ENCODE results near the gene GPS2. TPM values are rescaled to one million over a fixed set of nuclear protein-coding genes. Genes with fewer than 3 reads are reported as not detected.

Gene GPS2, protein sequence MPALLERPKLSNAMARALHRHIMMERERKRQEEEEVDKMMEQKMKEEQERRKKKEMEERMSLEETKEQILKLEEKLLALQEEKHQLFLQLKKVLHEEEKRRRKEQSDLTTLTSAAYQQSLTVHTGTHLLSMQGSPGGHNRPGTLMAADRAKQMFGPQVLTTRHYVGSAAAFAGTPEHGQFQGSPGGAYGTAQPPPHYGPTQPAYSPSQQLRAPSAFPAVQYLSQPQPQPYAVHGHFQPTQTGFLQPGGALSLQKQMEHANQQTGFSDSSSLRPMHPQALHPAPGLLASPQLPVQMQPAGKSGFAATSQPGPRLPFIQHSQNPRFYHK
- total RNA-seq, result 52.3 and 59.0 TPM in 2 replicates

DNA sequence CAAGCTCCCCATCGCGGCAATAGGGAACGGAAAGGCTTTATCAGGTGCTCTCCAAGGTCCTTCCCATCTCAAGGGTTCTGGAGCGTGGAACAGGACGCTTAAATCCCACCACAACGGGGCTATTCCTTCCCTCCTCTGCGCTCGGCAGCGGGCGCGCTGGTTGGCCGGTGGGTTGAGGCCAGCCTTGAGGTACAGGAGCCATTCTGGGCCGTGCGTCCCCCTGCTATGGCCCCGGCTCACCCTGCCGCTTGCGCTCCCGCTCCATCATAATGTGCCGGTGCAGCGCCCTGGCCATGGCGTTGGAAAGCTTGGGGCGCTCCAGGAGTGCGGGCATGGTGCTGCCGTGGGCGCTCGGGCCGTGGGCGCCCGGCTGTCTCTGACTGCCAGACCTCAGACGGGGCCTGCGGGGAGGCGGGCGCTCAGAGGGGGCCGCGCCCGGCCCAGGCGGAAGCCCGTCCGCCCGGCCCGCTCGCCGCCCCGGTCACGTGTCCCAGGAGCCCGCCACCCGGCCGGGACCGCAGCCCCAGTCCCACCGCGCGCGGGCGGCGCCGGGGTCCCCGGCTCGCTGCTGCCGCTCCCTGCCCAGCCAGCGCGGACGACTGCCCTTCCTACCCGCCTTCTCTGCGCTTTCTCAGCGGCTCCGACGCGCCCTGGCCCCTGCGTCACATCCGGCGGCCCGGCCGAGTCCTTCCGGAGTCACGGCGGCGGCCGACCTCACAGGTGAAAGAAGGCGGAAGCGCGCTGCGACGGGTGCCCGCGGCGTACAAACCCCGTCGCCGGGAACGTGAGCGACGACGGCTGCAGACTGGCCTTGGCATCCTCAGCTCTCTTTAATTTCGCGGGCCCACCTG is at the start of gene GPS2:
TSS of gene GPS2 (minus strand) at position 642 of the 851 bp plus-strand sequence. CDS start at position 334, 308 bp downstream.
- peaks cover 58% of the 10 kb centered on the region for H3K36me3 Mint-ChIP-seq (ENCODE audit: low read depth)
- peaks cover 41% of the 10 kb centered on the region for H3K4me1 Mint-ChIP-seq (ENCODE audit: low read depth)

DNA sequence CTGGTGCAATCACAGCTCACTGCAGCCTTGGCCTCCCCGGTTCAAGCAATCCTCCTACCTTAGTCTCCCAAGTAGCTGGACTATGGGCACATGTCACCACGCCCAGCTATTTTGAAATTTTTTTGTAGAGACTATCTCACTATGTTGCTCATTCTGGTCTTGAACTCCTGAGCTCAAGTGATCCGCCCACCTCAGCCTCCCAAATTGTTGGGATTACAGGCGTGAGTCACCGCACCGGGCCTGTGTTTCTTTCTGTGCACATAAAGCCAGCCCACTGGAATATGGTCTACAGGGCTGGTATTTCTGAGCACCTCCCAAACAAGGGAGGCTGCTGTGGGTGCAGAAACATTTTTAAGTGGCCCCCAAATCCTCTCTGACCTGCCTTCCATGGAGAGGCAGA is 48.2 kb upstream of the GPS2 start:
- H3K27me3 Mint-ChIP-seq (ENCODE audit: insufficient read depth), result peaks cover 3% of the 10 kb centered on the region
- H3K4me1 Mint-ChIP-seq (ENCODE audit: low read depth), result no peaks in the 10 kb centered on the region
- H3K27ac Mint-ChIP-seq, result no peak overlapping the region
- no peaks in the 10 kb centered on the region for H3K36me3 Mint-ChIP-seq (ENCODE audit: low read depth)
- no peak overlapping the region for H3K4me3 Mint-ChIP-seq
- H3K9me3 Mint-ChIP-seq, result no peaks in the 10 kb centered on the region
- intact Hi-C loops (cut with micrococcal nuclease), result no loop called here
- no peak for DNase-seq (ENCODE audit: low spot score)

More for the DNA sequence above, at the start of gene GPS2:
- intact Hi-C loops (cut with micrococcal nuclease), result loop anchor here (1.0 kb wide), 2 partner anchors 8 to 14 kb away; partner anchors contain the start of genes EIF5A and NEURL4
- H3K9me3 Mint-ChIP-seq, result no peaks in the 10 kb centered on the region
- peak within 1 kb of the TSS; percentile 88 for H3K27ac Mint-ChIP-seq
- peak; percentile 91 for DNase-seq (ENCODE audit: low spot score)
- peak within 1 kb of the TSS; percentile 90 for H3K4me3 Mint-ChIP-seq
- no peaks in the 10 kb centered on the region for H3K27me3 Mint-ChIP-seq (ENCODE audit: insufficient read depth)

GRCh38 chr17:7361906-7362305 is 46.7 kb upstream of the GPS2 start:
- Mint-ChIP-seq H3K4me3 (no peak overlapping the region), H3K9me3 (no peaks in the 10 kb centered on the region), H3K27me3 (ENCODE audit: insufficient read depth) (peaks cover 3% of the 10 kb centered on the region), H3K27ac (no peak overlapping the region), H3K4me1 (ENCODE audit: low read depth) (no peaks in the 10 kb centered on the region), H3K36me3 (ENCODE audit: low read depth) (no peaks in the 10 kb centered on the region)
- intact Hi-C loops (cut with micrococcal nuclease), result no loop called here
- DNase-seq (ENCODE audit: low spot score), result no peak

DNA sequence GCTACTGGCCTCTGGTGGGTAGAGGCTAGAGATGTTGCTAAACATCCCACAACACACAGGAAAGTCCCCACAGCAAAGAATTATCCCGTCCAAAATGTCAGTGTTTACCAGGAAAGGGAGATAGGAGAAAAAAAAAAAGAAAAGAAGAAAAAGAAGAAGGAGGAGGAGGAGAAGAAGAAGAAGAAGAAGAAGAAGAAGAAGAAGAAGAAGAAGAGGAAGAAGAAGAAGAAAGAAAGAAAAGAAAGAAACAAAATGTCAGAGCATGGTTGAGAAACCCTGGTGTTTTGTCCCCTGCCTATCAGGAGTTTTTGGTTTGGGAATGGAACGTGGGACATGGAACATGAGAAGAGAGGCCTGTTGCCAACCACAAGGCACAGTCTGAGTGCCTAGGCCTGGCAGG is 42.2 kb upstream of the GPS2 start:
- H3K4me3 Mint-ChIP-seq, result no peak overlapping the region
- H3K9me3 Mint-ChIP-seq, result no peaks in the 10 kb centered on the region
- no peak overlapping the region for H3K27ac Mint-ChIP-seq
- no peak for DNase-seq (ENCODE audit: low spot score)
- peaks cover 4% of the 10 kb centered on the region for H3K36me3 Mint-ChIP-seq (ENCODE audit: low read depth)
- intact Hi-C loops (cut with micrococcal nuclease), result loop anchor here (5.0 kb wide), 1 partner anchor 145 kb away; no protein-coding TSS in a partner anchor
- H3K4me1 Mint-ChIP-seq (ENCODE audit: low read depth), result peaks cover 27% of the 10 kb centered on the region
- H3K27me3 Mint-ChIP-seq (ENCODE audit: insufficient read depth), result peaks cover 3% of the 10 kb centered on the region

- no peak overlapping the region for H3K27ac Mint-ChIP-seq
Measured at GRCh38 chr17:7356756-7357155, 41.6 kb upstream of the GPS2 start.

GRCh38 chr17:7356072-7356549 is 41.0 kb upstream of the GPS2 start:
- peaks cover 29% of the 10 kb centered on the region for H3K4me1 Mint-ChIP-seq (ENCODE audit: low read depth)
- H3K27me3 Mint-ChIP-seq (ENCODE audit: insufficient read depth), result no peaks in the 10 kb centered on the region
- peaks cover 8% of the 10 kb centered on the region for H3K36me3 Mint-ChIP-seq (ENCODE audit: low read depth)
- no peaks in the 10 kb centered on the region for H3K9me3 Mint-ChIP-seq
- no peak overlapping the region for H3K4me3 Mint-ChIP-seq
- intact Hi-C loops (cut with micrococcal nuclease), result loop anchor here (1.0 to 5.0 kb wide), 4 partner anchors 48 to 205 kb away; partner anchors contain the start of genes SENP3 and TMEM256
- no peak overlapping the region for H3K27ac Mint-ChIP-seq
- DNase-seq (ENCODE audit: low spot score), result peak; percentile 82

More at GRCh38 chr17:7356756-7357155, 41.6 kb upstream of the GPS2 start:
- Mint-ChIP-seq H3K36me3 (ENCODE audit: low read depth) (peaks cover 5% of the 10 kb centered on the region), H3K9me3 (no peaks in the 10 kb centered on the region), H3K4me3 (no peak overlapping the region), H3K27me3 (ENCODE audit: insufficient read depth) (peaks cover under 1% of the 10 kb centered on the region), H3K4me1 (ENCODE audit: low read depth) (peaks cover 29% of the 10 kb centered on the region)
- DNase-seq (ENCODE audit: low spot score), result no peak
- intact Hi-C loops (cut with micrococcal nuclease), result loop anchor here (1.0 to 5.0 kb wide), 4 partner anchors 48 to 205 kb away; partner anchors contain the start of genes SENP3 and TMEM256

DNA sequence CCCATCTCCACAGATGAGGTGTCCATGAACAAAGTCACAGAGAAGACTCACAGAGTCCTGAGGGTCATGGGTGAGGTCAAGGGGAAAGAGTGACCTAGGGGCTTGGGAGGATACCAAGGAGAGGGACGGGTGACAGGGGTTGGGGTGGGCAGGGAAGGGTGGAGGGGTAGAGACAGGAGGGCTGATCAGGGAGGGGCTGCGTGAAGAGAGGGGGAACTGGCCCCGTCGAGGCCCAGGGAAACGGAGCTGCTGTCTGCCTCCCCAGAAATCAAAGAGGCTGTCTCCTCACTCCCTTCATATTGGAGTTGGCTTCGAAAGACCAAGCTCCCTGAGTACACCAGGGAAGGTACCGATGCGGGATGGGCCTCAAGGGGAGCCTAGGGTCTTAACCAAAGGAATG is 40.4 kb upstream of the GPS2 start:
- intact Hi-C loops (cut with micrococcal nuclease), result loop anchor here (5.0 kb wide), 1 partner anchor 147 kb away; no protein-coding TSS in a partner anchor
- peaks cover 8% of the 10 kb centered on the region for H3K36me3 Mint-ChIP-seq (ENCODE audit: low read depth)
- no peak for DNase-seq (ENCODE audit: low spot score)
- H3K27ac Mint-ChIP-seq, result no peak overlapping the region
- no peaks in the 10 kb centered on the region for H3K9me3 Mint-ChIP-seq
- H3K4me1 Mint-ChIP-seq (ENCODE audit: low read depth), result peaks cover 29% of the 10 kb centered on the region
- no peaks in the 10 kb centered on the region for H3K27me3 Mint-ChIP-seq (ENCODE audit: insufficient read depth)
- no peak overlapping the region for H3K4me3 Mint-ChIP-seq

GRCh38 chr17:7355053-7355452 is 39.9 kb upstream of the GPS2 start, which contains the start of gene TMEM95:
Gene TMEM95 (plus strand): TSS chr17:7355156. CDS start chr17:7355205, 49 bp downstream.
- Mint-ChIP-seq H3K9me3 (no peaks in the 10 kb centered on the region), H3K27me3 (ENCODE audit: insufficient read depth) (no peaks in the 10 kb centered on the region), H3K4me3 (peak within 1 kb of the TSS; percentile 21), H3K27ac (peak within 1 kb of the TSS; percentile 55), H3K36me3 (ENCODE audit: low read depth) (peaks cover 8% of the 10 kb centered on the region), H3K4me1 (ENCODE audit: low read depth) (peaks cover 29% of the 10 kb centered on the region)
- no peak for DNase-seq (ENCODE audit: low spot score)
- intact Hi-C loops (cut with micrococcal nuclease), result loop anchor here (5.0 kb wide), 1 partner anchor 147 kb away; no protein-coding TSS in a partner anchor

GRCh38 chr17:7354262-7354843 is 39.2 kb upstream of the GPS2 start:
- DNase-seq (ENCODE audit: low spot score), result no peak
- intact Hi-C loops (cut with micrococcal nuclease), result loop anchor here (5.0 kb wide), 1 partner anchor 128 kb away; the partner anchor contains the start of genes POLR2A and SLC35G6
- H3K36me3 Mint-ChIP-seq (ENCODE audit: low read depth), result peaks cover 12% of the 10 kb centered on the region
- H3K27ac Mint-ChIP-seq, result peak overlapping the region; percentile 55
- H3K27me3 Mint-ChIP-seq (ENCODE audit: insufficient read depth), result no peaks in the 10 kb centered on the region
- no peaks in the 10 kb centered on the region for H3K9me3 Mint-ChIP-seq
- H3K4me3 Mint-ChIP-seq, result peak overlapping the region; percentile 21
- peaks cover 35% of the 10 kb centered on the region for H3K4me1 Mint-ChIP-seq (ENCODE audit: low read depth)

DNA sequence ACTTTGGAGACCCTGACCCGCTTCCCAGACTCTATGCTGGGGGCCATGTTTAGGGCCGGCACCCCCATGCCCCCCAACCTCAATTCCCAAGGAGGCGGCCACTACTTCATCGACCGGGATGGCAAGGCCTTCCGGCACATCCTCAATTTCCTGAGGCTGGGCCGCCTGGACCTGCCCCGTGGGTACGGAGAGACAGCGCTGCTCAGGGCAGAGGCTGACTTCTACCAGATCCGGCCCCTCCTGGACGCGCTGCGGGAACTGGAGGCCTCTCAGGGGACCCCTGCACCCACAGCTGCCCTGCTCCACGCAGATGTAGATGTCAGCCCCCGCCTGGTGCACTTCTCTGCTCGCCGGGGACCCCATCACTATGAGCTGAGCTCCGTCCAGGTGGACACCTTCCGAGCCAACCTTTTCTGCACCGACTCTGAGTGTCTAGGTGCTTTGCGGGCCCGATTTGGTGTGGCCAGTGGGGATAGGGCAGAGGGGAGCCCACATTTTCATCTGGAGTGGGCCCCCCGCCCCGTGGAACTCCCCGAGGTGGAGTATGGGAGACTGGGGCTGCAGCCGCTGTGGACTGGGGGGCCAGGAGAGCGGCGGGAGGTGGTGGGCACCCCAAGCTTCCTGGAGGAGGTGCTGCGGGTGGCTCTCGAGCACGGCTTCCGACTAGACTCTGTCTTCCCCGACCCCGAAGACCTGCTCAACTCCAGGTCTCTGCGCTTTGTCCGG is 37.9 kb upstream of the GPS2 start:
- peak overlapping the region; percentile 87 for H3K27ac Mint-ChIP-seq
- no peaks in the 10 kb centered on the region for H3K27me3 Mint-ChIP-seq (ENCODE audit: insufficient read depth)
- no peak for DNase-seq (ENCODE audit: low spot score)
- intact Hi-C loops (cut with micrococcal nuclease), result loop anchor here (1.0 to 5.0 kb wide), 3 partner anchors 51 to 334 kb away; partner anchors contain the start of genes POLR2A, SLC35G6, TMEM256 and TP53
- peak overlapping the region; percentile 84 for H3K4me3 Mint-ChIP-seq
- H3K9me3 Mint-ChIP-seq, result no peaks in the 10 kb centered on the region
- peaks cover 41% of the 10 kb centered on the region for H3K4me1 Mint-ChIP-seq (ENCODE audit: low read depth)
- peaks cover 12% of the 10 kb centered on the region for H3K36me3 Mint-ChIP-seq (ENCODE audit: low read depth)

DNA sequence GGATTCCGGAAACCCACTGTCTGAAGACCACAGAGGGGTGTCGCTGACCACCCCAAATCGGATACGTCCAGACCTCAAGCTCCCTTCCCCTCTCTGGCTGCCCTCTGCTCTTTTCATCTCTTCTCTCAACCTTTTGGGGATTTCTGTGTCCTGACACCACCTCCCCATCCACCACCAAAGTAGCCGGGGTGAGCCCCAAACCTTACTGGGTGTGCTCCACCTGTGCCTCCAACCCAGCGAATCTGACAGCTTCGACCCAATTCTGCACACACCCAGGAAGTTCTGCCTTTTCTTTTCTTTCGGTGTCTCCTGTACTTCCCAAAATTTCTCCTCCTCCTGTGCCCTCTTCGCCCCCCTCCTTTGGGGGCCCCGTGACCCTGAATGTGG is 37.3 kb upstream of the GPS2 start:
- peak overlapping the region; percentile 84 for H3K4me3 Mint-ChIP-seq
- H3K4me1 Mint-ChIP-seq (ENCODE audit: low read depth), result peaks cover 41% of the 10 kb centered on the region
- peak overlapping the region; percentile 87 for H3K27ac Mint-ChIP-seq
- peaks cover 16% of the 10 kb centered on the region for H3K36me3 Mint-ChIP-seq (ENCODE audit: low read depth)
- intact Hi-C loops (cut with micrococcal nuclease), result loop anchor here (1.0 to 5.0 kb wide), 3 partner anchors 52 to 335 kb away; partner anchors contain the start of genes POLR2A, SLC35G6, TMEM256 and TP53
- H3K9me3 Mint-ChIP-seq, result no peaks in the 10 kb centered on the region
- no peaks in the 10 kb centered on the region for H3K27me3 Mint-ChIP-seq (ENCODE audit: insufficient read depth)
- no peak for DNase-seq (ENCODE audit: low spot score)
